HG02642 (cell line): ENCODE data around the gene GPR180.
"Not testable (repeated sequence)": the region's sequence is repeated elsewhere in the genome, so short reads cannot be mapped to it uniquely, and the experiment has no call there.

Source experiments
- ATAC-seq: cut with Tn5 transposase; IDR thresholded peaks from one replicate; pipeline ENCODE4 v1.9.1; 2021; ENCODE audit warnings: mild to moderate bottlenecking; ENCODE audit not compliant: unreplicated experiment, poor library complexity

GPR180 gene

DNA sequence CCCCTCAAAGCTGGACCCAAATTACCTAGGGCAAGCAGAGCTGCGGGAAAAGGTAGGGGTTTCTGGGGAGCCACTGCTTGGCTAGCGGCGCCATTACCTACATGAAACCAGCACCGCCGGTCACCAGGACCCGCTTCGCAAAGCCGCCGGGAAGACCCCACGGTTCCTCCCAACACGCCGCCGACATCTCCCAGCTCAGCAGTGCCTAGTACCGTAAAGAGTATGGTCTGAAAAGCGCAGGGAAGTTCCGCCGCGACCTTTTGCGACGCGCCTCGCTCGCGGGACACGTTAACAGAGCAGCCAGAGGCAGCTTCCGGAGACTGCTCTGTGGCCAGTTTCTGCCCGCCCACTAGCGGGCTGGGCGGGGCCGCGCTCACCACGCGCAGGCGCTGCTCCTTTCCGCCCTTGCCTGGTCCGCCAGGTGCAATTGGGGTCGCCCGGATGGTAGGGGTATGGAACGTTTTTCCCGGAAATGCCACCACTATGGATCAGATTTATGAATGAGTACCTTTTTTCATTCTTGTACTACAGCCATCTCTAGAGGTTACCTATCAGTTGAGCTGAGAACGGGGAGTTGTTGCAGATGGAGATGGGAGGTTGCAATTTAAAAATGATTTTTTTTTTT lies 5.6 kb upstream of the GPR180 start, which contains the start of gene TGDS:
TSS of gene TGDS (minus strand) at position 203 of the 625 bp plus-strand sequence. CDS start at position 187, 16 bp downstream.
- peak; percentile 97 for ATAC-seq

DNA sequence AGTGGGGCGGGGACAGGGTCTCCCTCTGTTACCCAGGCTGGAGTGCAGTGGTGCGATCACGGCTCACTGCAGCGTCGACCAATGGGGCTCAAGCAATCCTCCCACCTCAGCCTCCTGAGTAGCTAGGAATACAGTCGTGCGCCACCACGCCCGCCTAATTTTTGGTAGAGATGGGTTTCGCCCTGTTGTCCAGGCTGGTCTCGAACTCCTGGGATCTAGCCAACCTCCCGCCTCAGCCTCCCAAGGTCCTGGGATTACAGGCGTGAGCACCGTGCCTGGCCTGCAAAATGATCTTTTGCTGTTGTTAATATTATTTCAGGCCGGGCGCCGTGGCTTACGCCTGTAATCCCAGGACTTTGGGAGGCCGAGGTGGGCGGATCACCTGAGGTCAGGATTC lies 5.1 kb upstream of the GPR180 start:
- ATAC-seq, result no peak

DNA sequence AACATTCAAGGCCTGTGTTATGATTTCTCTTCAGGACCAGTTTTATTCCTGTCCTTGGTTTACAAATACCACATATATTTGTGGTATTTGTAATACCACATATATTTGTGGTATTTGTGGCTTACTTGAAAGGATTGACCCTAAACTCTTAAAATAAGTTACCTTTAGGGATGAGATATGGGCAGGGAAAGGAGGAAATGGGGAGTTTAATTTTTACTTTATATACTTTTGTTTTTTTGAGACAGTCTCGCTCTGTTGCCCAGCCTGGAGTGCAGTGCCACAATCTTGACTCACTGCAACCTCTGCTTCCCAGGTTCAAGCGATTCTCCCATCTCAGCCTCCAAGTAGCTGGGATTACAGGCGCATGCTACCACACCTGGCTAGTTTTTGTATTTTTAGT lies 3.4 kb upstream of the GPR180 start:
- ATAC-seq, result no peak

DNA sequence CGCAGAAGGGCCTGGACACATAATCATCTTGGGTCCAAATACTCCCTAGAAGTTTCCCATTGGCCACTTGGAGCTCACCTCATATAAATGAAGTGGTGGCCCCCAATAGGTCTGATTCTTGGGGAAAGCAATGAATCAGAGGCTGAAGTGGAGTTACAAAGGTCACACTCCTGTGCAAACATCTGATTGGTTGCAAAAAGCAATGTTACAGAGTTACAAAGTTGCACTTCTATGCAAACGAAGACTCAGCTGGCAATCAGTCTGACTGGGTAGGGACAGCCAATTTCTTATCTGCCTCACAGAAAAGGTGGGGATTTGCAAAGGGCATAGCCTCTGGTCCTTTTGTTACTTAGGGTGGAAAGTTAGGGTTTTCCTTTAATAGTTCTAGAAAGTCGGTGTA lies 1.8 kb upstream of the GPR180 start:
- ATAC-seq, result no peak

DNA sequence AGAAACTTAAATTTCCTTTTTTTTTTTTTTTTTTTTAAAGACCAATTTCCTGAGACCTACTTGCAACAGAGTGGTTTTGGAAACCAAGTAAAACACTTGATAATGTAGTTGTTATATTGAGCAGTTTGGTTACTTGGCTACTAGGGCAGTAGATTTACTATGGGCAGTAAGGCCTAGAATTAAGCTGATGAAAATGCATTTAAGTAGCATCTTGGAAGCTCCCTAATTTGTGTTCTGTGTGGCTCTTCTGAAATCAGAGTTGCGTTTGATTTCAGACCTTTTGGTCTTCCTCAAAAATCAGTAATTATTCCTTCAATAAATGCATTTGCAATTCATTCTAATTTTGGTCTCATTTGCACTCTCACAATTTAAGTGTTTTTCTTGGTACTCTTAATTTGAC lies 810 bp downstream of the GPR180 start:
- ATAC-seq, result no peak

DNA sequence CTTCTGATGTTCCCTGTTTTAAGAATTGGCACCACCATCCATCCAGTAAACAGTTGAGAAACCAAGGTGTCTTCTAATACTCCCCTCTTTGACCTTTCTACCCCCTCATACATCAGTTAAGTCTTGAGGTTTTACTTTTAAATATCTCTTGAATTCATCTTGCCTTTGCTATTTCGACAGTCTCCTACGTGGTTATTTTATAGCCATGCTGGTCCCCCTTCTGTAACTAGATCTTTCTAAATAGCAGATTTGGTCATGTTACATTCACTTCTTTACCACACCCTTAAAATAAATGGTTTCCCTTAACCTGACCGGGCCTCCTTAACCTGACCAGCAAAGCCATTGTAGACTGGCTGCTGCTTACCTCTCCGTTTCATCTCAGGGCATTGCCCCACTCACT lies 5.4 kb downstream of the GPR180 start:
- no peak for ATAC-seq

DNA sequence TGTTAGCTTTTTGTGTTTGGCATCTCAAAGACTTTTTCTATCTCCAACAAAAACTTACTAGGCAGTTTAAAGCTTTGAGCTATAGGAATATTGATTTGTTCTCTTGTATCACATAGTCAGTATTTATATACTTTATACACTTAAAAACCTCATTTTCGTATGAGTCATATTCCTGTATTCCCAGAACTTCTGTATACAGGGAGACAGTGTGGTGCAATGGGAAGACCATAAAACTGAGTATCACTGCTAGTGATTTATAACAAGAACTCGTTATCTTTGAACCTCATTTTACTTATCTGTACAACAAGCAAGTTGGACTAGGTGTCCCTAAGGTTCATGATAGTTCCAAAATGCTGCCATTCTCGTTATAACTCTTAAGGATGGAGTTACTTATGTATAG lies 6.3 kb downstream of the GPR180 start:
- no peak for ATAC-seq

DNA sequence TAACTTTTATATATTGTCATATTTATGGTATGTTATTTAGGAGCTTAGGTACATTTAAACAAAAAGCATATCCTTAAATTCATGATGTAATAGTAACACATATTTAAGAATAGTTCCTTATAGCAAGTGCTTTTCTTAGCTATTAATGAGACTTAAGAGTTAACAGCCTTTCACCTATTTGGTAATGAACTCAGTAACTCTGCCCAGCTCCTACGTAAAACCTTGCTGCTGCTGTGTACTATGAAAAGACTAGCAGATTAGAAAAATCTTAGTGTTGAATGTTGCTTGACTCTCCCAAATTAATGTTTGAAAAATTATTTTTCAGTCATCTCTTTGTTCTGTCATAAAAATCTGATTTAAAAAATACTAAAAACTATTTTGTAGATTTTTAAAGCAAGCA lies 6.9 kb downstream of the GPR180 start:
- no peak for ATAC-seq

DNA sequence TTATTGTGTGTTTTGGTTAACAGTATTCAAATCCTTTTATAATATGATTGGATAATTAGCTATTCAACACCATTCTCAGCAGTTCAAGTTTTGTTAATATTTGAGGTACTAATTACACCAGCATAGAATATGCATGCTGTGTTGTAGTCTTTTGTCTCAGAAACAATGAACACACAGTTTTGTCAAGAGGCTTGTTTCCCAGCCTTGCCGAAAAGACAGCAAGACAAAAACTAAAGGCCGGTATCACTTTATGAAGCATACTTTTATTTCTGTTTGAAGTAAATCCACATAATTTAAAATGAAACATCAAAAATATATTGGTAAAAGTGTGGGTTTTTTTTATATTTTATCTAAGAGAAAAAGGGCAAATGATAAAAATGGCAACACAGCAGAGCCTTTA lies 7.5 kb downstream of the GPR180 start:
- ATAC-seq, result no peak

DNA sequence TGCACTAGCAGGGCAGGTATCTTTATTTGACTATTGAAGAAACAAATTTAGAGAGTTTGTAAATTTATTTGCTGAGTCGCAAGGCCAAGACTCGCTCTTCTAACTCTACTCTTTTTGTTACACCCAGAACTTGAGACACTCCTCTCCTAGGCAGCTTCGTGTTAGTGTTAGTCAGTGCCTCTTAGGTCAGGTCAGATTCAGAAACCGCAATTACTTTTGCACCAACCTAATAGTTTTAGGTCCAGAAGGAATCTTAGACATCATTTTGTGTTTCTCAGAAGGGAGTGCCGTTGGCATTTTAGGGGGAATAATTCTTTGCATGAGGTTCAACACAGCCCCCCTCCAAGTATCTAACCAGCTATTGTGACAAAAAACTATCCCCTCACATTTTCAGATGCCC lies 8.8 kb downstream of the GPR180 start:
- ATAC-seq, result no peak

DNA sequence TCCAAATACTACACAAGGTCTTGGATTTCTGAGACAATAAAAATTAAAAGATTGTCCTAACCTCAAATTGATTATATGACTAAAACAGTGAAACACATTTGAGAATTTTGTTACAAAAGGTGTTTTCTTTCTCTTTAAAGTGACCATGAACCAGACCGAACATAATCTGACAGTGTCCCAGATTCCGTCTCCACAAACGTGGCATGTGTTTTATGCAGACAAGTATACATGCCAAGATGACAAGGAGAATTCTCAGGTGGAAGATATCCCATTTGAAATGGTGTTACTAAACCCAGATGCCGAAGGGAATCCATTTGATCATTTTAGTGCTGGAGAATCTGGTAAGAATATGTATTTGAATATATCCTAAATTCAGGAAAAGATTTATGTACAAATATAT lies 10.4 kb downstream of the GPR180 start:
- ATAC-seq, result no peak

DNA sequence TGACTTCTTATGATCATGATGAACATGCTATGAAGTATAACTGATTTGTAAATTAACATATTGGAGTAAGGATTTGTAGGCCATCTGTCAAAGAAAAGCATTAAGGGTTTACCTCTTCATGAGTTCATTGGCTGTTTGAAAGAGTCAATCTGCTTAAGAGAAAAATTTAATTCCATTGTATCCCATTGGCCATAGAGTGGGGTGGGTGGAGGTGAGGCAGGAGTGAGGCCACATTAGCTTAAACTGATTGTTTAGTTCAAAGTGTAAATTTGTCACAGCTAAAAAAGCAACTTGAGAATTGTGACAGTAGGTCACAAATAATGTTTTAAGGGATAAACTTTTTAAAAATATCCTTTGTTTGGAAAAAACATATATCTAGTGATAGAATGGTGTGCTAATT lies 11.4 kb downstream of the GPR180 start:
- ATAC-seq, result no peak

DNA sequence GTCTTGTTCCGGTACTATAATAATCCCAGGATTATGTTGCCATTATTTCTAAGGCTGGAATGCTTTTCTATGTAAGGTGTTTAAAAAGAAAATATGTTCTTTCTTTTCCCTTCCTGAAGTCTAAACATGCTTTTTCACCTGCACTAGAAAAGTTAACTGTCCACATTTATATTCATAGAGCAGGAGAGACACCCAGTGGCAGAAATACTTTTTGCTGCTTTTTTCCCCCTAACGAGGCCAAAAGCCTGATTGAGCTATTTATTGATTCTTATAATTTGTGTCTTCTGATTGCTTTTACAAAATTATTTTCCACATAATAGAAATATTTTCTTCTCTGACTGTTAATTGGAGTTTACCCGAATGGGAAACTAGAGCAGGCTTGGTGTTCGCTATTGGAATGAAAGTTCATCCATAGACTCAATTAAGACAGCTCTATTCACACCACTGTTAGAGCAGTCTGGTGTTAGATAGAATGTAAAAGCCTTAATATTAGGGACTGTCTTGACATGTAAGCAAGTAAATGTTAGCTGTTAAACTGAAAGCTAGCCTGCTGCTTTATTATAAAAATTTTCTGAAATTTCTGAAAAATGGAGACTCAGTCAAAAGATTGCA lies 15.8 kb downstream of the GPR180 start:
- peak; percentile 49 for ATAC-seq

DNA sequence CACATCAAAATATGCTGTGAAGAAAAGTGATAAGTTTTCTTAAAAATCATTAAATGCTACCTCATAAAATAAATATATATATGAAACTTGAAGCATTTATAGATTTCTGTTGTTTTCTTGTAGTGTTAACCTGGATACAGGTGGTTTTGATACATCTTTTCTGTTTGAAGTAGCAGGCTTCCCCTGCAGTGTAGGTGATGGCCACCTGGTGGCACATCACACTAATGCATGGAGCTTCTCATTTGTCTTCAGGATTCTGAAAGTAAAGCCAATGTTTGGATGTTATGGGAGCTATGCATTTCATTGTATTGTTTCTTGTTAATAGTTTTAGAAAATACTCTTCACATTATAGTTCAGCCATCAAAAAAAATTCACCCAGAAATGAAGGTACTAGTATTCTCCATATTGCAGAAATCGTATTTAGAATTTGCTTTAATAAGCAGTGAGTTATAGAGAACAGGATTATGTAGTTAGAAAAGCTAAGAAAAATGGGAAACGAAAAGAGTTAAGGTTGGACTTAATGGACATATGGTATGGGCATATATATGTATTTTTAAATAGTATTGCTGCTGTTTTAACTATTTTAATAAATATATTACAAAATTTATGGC lies 18.7 kb downstream of the GPR180 start:
- peak; percentile 78 for ATAC-seq

DNA sequence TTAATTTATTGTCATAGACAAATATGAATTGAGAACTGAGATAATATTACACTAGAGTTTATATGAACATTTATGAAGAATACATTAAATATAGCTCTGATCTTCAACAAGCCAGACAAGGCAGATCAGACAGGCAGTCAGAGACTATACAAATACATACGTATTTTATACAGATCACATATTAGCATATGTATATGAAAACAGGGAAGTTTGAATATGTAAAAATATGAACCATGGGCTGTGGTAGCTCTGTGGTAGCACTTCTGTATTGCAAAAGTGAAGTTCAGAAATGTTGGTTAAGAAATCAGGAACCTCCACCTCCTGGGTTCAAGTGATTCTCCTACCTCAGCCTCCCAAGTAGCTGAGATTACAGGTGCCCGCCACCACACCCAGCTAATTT lies 20.7 kb downstream of the GPR180 start:
- ATAC-seq, result no peak

DNA sequence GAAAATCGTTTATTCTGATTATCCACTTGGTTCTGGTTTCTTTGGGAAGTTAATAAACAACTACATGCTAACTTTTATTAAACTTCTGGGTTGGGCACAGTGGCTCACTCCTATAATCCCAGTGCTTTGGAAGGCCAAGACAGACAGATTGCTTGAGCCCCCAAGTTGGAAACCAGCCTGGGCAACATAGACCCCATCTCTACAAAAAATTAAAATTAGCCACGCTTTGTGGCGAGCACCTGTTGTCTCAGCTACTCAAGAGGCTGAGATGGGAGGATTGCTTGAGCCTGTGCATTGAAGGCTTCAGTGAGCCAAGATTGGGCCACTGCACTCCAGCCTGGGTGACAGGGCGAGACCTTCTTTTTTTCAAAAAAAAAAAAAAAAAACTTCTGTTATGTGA lies 21.7 kb downstream of the GPR180 start:
- ATAC-seq, result no peak

DNA sequence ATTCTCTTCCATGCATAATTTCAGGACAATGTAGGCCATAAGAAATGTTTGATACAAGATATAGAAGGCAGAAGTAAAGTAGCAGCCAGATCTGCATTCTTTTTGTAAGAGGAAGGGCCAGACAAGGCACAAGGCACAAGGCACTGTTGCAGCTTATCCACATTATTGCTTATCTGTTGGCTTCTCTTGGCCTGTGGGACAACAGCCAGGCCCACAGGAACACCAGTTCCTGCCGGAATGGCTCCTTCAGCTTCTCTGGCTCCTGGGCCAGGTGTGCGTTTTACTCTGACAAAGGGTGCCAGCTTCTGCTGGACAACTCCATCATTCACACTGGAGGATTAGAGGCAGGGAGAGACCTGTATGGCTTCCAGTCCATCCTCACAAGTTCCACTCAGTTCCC lies 29.2 kb downstream of the GPR180 start:
- ATAC-seq, result no peak

DNA sequence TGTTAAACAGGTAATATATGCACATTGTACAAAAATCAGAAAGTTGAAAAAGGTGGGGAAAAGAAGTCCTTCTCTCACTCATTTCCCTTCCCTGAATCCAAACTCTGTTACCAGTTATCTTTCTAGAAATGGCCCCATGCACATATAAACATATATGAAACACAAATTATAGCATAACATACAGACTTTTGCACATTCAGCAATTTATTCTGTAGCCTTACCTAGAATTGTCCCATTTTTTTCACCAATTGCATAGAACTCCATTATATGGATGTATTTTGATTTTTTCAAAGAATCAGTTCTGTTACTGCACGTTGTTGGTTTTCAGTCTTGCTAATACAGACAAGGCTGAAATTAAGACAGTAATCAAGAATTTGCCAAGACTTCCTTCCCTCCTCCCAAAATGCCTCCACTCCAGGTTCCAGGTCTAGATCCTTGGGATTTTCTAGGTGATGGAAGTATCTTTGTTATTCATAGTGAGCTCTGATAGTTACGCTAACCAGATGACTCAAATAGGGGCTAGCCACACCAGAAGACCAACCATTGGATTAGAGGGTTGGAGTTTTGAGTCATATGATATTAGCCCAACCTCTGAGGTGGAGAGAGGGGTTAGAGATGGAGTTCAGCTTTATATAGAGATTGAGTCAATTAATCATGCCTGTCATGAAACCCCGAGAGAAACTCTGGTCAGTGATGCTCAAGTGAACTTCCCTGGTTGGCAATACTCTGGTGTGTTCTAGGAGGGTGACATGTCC lies 30.7 kb downstream of the GPR180 start:
- no peak for ATAC-seq

DNA sequence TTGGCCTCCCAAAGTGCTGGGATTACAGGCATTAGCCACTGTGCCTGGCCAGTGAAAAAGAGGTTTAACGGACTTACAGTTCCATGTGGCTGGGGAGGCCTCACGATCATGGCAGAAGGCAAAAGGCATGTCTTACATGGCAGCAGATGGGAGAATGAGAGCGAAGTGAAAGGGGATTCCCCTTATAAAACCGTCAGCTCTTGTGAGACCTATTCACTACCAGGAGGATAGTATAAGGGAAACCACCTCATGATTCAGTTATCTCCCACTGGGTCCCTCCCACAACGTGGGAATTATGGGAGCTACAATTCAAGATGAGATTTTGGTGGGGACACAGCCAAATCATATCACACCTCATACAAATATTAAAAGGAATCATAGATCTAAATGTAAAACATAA lies 34.4 kb downstream of the GPR180 start:
- ATAC-seq, result not testable (repeated sequence)

DNA sequence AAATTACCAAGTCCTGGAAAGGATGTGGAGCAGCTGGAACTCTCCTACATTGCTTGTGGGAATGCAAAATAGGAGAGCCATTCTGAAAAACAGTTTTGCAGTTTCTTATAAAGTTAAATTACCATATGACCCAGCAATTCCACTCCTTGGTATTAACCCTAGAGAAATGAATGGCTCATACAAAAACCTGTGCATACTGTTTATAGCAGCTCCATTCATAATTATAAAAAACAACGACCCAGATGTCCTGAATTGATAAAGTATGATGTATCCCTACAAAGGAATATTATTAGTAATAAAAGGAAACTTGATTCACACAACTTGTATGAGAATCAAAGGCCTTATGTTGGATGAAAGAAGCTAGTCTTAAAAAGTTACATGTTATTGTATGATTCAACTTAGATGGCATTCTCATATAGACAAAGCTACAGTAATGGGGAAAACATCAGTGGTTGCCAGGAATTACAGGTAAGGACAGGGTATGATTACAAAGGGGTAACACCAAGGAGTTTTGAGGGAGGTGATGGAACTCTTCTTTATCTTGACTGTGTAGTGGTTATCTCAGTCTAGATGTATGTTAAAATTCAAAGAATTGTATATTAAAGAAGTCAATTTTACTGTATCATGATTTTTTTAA lies 35.4 kb downstream of the GPR180 start:
- ATAC-seq, result no peak

DNA sequence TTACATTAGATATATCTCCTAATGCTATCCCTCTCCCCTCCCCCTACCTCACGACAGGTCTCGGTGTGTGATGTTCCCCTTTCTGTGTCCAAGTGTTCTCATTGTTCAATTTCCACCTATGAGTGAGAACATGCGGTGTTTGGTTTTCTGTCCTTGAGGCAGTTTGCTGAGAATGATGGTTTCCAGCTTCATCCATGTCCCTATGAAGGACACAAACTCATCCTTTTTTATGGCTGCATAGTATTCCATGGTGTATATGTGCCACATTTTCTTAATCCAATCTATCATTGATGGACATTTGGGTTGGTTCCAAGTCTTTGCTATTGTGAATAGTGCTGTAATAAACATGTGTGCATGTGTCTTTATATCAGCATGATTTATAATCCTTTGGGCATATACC lies 36.0 kb downstream of the GPR180 start:
- ATAC-seq, result not testable (repeated sequence)
